A549 (cell line): Measurements from ENCODE around the gene CNTN5. TPM values are rescaled to one million over a fixed set of nuclear protein-coding genes. Genes with fewer than 3 reads are reported as not detected.

Experiments
- ATAC-seq, 2 experiments: fragments of 200-7000 bp in 1 of 2; fragments of >200 bp in 1 of 2; cut with Nextera tagmentation in 1 of 2; cut with Tn5 transposase in 1 of 2; 3 replicates each; pipeline versions ENCODE4 v1.8.0 to v1.9.1; 2018 to 2020; ENCODE audit warnings: mild to moderate bottlenecking in 1 of 2, moderate library complexity in 1 of 2
- CTCF ChIA-PET: fragments of 300-600 bp; sonication (Branson Sonifier 250); formaldehyde crosslinking; extraction: SDS; loops from one replicate; lab custom pipeline; 2021; ENCODE audit warnings: antibody characterized with exemption, inconsistent platforms; lab: Yijun Ruan, JAX
- POLR2A ChIA-PET: fragments of 350-600 bp; formaldehyde crosslinking; extraction: SDS; loops from one replicate; lab custom pipeline; 2021; ENCODE audit warnings: antibody characterized with exemption, inconsistent platforms; lab: Yijun Ruan, JAX
- DNase-seq, 2 experiments: peaks; one replicate each; pipeline versions ENCODE4 v3.0.0 to v3.0.0-alpha.2; 2011 to 2016; ENCODE audit warnings: low read depth in 1 of 2, low spot score in 1 of 2
- FAIRE-seq: peaks from 2 replicates; lab custom pipeline; 2011; peaks lifted over from hg19 to GRCh38; lab: Jason Lieb, UNC
- H3K27ac ChIP-seq, 2 experiments: fragments of >200 bp; sonication (Bioruptor Twin); formaldehyde crosslinking; 3 replicates each; pipeline ENCODE4 v1.5.1; 2016 to 2017
- H3K4me1 ChIP-seq: fragments of >200 bp; sonication (Bioruptor Twin); formaldehyde crosslinking; 3 replicates; pipeline ENCODE4 v1.6.1; 2016
- H3K4me2 ChIP-seq: fragments of >200 bp; sonication (Bioruptor Twin); formaldehyde crosslinking; 3 replicates; pipeline ENCODE4 v1.6.1; 2016
- H3K4me3 ChIP-seq: fragments of >200 bp; sonication (Bioruptor Twin); formaldehyde crosslinking; 3 replicates; pipeline ENCODE4 v1.5.1; 2016
- H3K9me3 ChIP-seq: fragments of >200 bp; sonication (Bioruptor Twin); formaldehyde crosslinking; 3 replicates; pipeline ENCODE4 v1.6.1; 2016
- ATOH8 ChIP-seq: fragments of 250-450 bp; sonication (Bioruptor Pico); IDR thresholded peaks from 2 replicates; pipeline ENCODE4 v1.5.0; 2020; ENCODE audit warnings: low read depth, mild to moderate bottlenecking, moderate library complexity
- CTCF ChIP-seq: fragments of >200 bp; sonication (Bioruptor Twin); formaldehyde crosslinking; IDR thresholded peaks from 3 replicates; pipeline ENCODE4 v1.5.1; 2016
- EHF ChIP-seq: fragments of 250-450 bp; sonication (Bioruptor Pico); IDR thresholded peaks from 2 replicates; pipeline ENCODE4 v1.5.0; 2020; ENCODE audit warnings: mild to moderate bottlenecking
- ELK1 ChIP-seq: fragments of 150-350 bp; IDR thresholded peaks from 2 replicates; pipeline ENCODE4 v1.6.1; 2014; ENCODE audit warnings: low read depth, mild to moderate bottlenecking, low read length
- ESRRA ChIP-seq: fragments of 150-350 bp; IDR thresholded peaks from 2 replicates; pipeline ENCODE4 v1.6.1; 2014; ENCODE audit warnings: mild to moderate bottlenecking, low read length, borderline replicate concordance
- HES2 ChIP-seq: fragments of >200 bp; sonication (Bioruptor Twin); formaldehyde crosslinking; IDR thresholded peaks from 2 replicates; pipeline ENCODE4 v1.6.1; 2016
- HEYL ChIP-seq: fragments of 250-450 bp; sonication (Bioruptor Pico); IDR thresholded peaks from 2 replicates; pipeline ENCODE4 v1.8.0; 2021; ENCODE audit warnings: mild to moderate bottlenecking, moderate library complexity
- HOXB13 ChIP-seq: fragments of 250-450 bp; sonication (Bioruptor Pico); IDR thresholded peaks from 2 replicates; pipeline ENCODE4 v1.5.0; 2020; ENCODE audit warnings: low read depth, mild to moderate bottlenecking, moderate library complexity
- JUNB ChIP-seq: fragments of >200 bp; sonication (Bioruptor Twin); formaldehyde crosslinking; IDR thresholded peaks from 2 replicates; pipeline ENCODE4 v1.6.1; 2016
- KDM1A ChIP-seq: fragments of 200-600 bp; sonication (generic); IDR thresholded peaks from 2 replicates; pipeline ENCODE4 v1.6.1; 2016; ENCODE audit warnings: low read depth, mild to moderate bottlenecking
- NFE2L2 ChIP-seq: fragments of 150-350 bp; conservative IDR thresholded peaks from 2 replicates; pipeline ENCODE4 v1.6.1; 2014; ENCODE audit warnings: low read length
- NPAS2 ChIP-seq: fragments of 250-450 bp; sonication (Bioruptor Pico); IDR thresholded peaks from 2 replicates; pipeline ENCODE4 v1.8.0; 2022; ENCODE audit warnings: mild to moderate bottlenecking, moderate library complexity, borderline replicate concordance
- PBX3 ChIP-seq: IDR thresholded peaks from 2 replicates; pipeline ENCODE4 v1.6.1; 2012
- POLR2AphosphoS2 ChIP-seq: conservative IDR thresholded peaks from 2 replicates; pipeline ENCODE4 v1.6.1; 2012; ENCODE audit warnings: low read length, improper control_type of control experiment, inconsistent platforms
- RFX5 ChIP-seq: fragments of 450-650 bp; IDR thresholded peaks from 2 replicates; pipeline ENCODE4 v1.7.1; 2014; ENCODE audit warnings: antibody characterized with exemption, mild to moderate bottlenecking, moderate library complexity
- RNF2 ChIP-seq: fragments of 200-600 bp; sonication (generic); IDR thresholded peaks from 2 replicates; pipeline ENCODE4 v1.6.1; 2016; ENCODE audit warnings: low read depth, mild to moderate bottlenecking, antibody characterized with exemption, moderate library complexity, borderline replicate concordance
- WGBS: methylation state at CpG from one replicate; pipeline ENCODE4 v1.1.6; 2017; ENCODE audit errors: missing lambda C conversion rate; 5-methylcytosine and 5-hydroxymethylcytosine counted together
- polyA plus RNA-seq, 4 experiments: library from polyadenylated mRNA; depleted of rRNA in 3 of 4; stranded (reverse); fragments of >200 nt; fragmentation: RNase III in 1 of 4; extraction: RNeasy Plus Mini Kit Qiagen cat#74134 plus additional on column Dnase treatment in 1 of 4; gene quantifications; 2 replicates in 3 of 4; 3 replicates in 1 of 4; pipeline ENCODE4 v1.2.3, GENCODE V29; 2011 to 2017

The CNTN5 gene
- polyA plus RNA-seq, 2 of the 4 experiments (the other 2 are of a cell fraction): 0.08 TPM; not detected in 1

- ATAC-seq (no peak), FAIRE-seq (no peak)
- CTCF ChIA-PET: no interaction called here
- H3K4me3 ChIP-seq: no peak overlapping the region
- POLR2A ChIA-PET: no interaction called here
- H3K27ac ChIP-seq: no peak overlapping the region
- TF ChIP-seq ATOH8: no peak
- TF ChIP-seq JUNB: no peak
- TF ChIP-seq PBX3: no peak
- no peak for TF ChIP-seq POLR2AphosphoS2
- TF ChIP-seq CTCF: no peak
- TF ChIP-seq EHF (CRISPR knock-in tag): no peak
- no peak for TF ChIP-seq HOXB13 (CRISPR knock-in tag)
- TF ChIP-seq, all 56 proteins: peak for 0
- Histone ChIP-seq H3K4me2 (no peak overlapping the region), H3K9me3 (no peaks in the 10 kb centered on the region), H3K4me1 (peaks cover 20% of the 10 kb centered on the region)
- DNase-seq: no peak
- WGBS: 53% methylated on average over 2 of the region's 2 CpGs
Observed at GRCh38 chr11:99537681-99538080, 516.9 kb downstream of the CNTN5 start.

- CTCF ChIA-PET: no interaction called here
- DNase-seq: no peak
- Histone ChIP-seq H3K4me2 (no peak overlapping the region), H3K27ac (no peak overlapping the region)
- WGBS: 63% methylated on average over 4 of the region's 4 CpGs
- TF ChIP-seq RNF2 (no peak), NFE2L2 (no peak), HEYL (CRISPR knock-in tag) (no peak), ESRRA (no peak), ELK1 (no peak)
- TF ChIP-seq, all 56 proteins: peak for 0
- Histone ChIP-seq H3K9me3 (no peaks in the 10 kb centered on the region), H3K4me3 (no peak overlapping the region), H3K4me1 (no peaks in the 10 kb centered on the region)
- FAIRE-seq (no peak), ATAC-seq (no peak)
- POLR2A ChIA-PET: no interaction called here
Observed at GRCh38 chr11:99545616-99546015, 524.9 kb downstream of the CNTN5 start.

- CTCF ChIA-PET: no interaction called here
- Histone ChIP-seq H3K4me2 (no peak overlapping the region), H3K9me3 (no peaks in the 10 kb centered on the region), H3K27ac (no peak overlapping the region), H3K4me3 (no peak overlapping the region), H3K4me1 (no peaks in the 10 kb centered on the region)
- WGBS: 59% methylated on average over 3 of the region's 3 CpGs
- DNase-seq (no peak), FAIRE-seq (no peak), ATAC-seq (no peak)
- POLR2A ChIA-PET: no interaction called here
- TF ChIP-seq KDM1A (no peak), HOXB13 (CRISPR knock-in tag) (no peak), NPAS2 (CRISPR knock-in tag) (no peak), HES2 (no peak), RFX5 (no peak)
Observed at GRCh38 chr11:99548264-99548663, 527.5 kb downstream of the CNTN5 start.
